Measurements from ENCODE around the gene S100A2. TPM values are rescaled to one million over a fixed set of nuclear protein-coding genes. Genes with fewer than 3 reads are reported as not detected.
A peak's percentile ranks its signal among the peaks of the same experiment; 100 is the strongest.

Gene S100A2
- total and polyA plus RNA-seq, 2 of the 8 experiments (the other 6 are each of a cell fraction or from before 2014, with no cell fraction given): 0.86 TPM; not detected in 1

- WGBS, 2 experiments (ENCODE audit: extremely low coverage in 1 of 2, insufficient coverage in 1 of 2, insufficient read length in 1 of 2, insufficient replicate concordance in 2 of 2, low coverage in 1 of 2, low lambda C conversion rate in 2 of 2, missing lambda C conversion rate in 1 of 2): 94% methylated on average over 6 of the region's 6 CpGs; no CpG with 5 or more reads in 1 of the 2 experiments
- Histone ChIP-seq H4K91ac (replicated peaks; ENCODE audit: insufficient read length, low read length) (no peak overlapping the region), H2BK5ac (ENCODE audit: low read depth, low read length) (no peak overlapping the region; the same call in 1 of the 2 replicates), H2BK12ac (ENCODE audit: low read depth, low read length) (peak overlapping the region; percentile 92; the same call in 1 of the 2 replicates), H3K4me1 (replicated peaks in 1 of 4; ENCODE audit: control insufficient read depth in 3 of 4, insufficient read depth in 4 of 4, low read length in 3 of 4) (peaks cover 0 to 35% (median 21%) of the 10 kb centered on the region in 4 experiments; a peak in 6 of 7 replicates), H4K20me1 (replicated peaks in 1 of 2; ENCODE audit: control insufficient read depth in 1 of 2, insufficient read depth in 2 of 2, low read length in 2 of 2) (no peaks in the 10 kb centered on the region), H3K23me2 (ENCODE audit: low read depth, low read length) (peaks cover 3% of the 10 kb centered on the region; the same call in 1 of the 2 replicates), H3K4me3 (ENCODE audit: extremely low read depth in 1 of 4, insufficient read depth in 2 of 4, low read depth in 3 of 4, low read length in 4 of 4) (no peak overlapping the region), H3K9me3 (ENCODE audit: insufficient read depth in 2 of 2, low read depth in 1 of 2, low read length in 1 of 2) (no peaks in the 10 kb centered on the region), H2BK120ac (replicated peaks; ENCODE audit: low read depth, low read length) (no peak overlapping the region), H2AK5ac (ENCODE audit: low read depth, low read length) (no peak overlapping the region), H3K18ac (ENCODE audit: extremely low read depth, low read length) (no peak overlapping the region), H3K4me2 (ENCODE audit: insufficient read depth in 1 of 2, low read depth in 2 of 2, low read length in 2 of 2) (no peak overlapping the region), H3K79me1 (ENCODE audit: low read depth, low read length) (no peaks in the 10 kb centered on the region), H2BK20ac (ENCODE audit: low read length) (no peak overlapping the region), H2AFZ (ENCODE audit: low read length) (no peak overlapping the region), H3K23ac (ENCODE audit: insufficient read length) (no peak overlapping the region), H4K8ac (ENCODE audit: extremely low read depth, insufficient read depth, low read length) (no peak overlapping the region), H3K27me3 (replicated peaks in 1 of 4; ENCODE audit: control insufficient read depth in 3 of 4, extremely low read depth in 1 of 4, insufficient read depth in 3 of 4, low read length in 3 of 4) (no peaks in the 10 kb centered on the region; a peak in 1 of 7 replicates), H3K4ac (replicated peaks; ENCODE audit: insufficient read length, low read depth, low read length) (no peak overlapping the region), H3K14ac (ENCODE audit: insufficient read length) (no peak overlapping the region), H2BK15ac (ENCODE audit: low read length) (peak overlapping the region; percentile 36), H3K9ac (replicated peaks in 1 of 4; ENCODE audit: extremely low read depth in 1 of 4, low read depth in 3 of 4, low read length in 3 of 4) (no peak overlapping the region), H3K56ac (replicated peaks; ENCODE audit: insufficient read length, low read depth, low read length) (no peak overlapping the region), H3K27ac (ENCODE audit: low read depth, low read length) (no peak overlapping the region), H3K79me2 (ENCODE audit: control insufficient read depth in 1 of 2, insufficient read depth in 2 of 2, low read length in 2 of 2) (no peaks in the 10 kb centered on the region), H4K5ac (ENCODE audit: insufficient read length, low read depth, low read length) (no peak overlapping the region), H3K36me3 (ENCODE audit: control insufficient read depth in 2 of 4, insufficient read depth in 4 of 4, low read length in 3 of 4) (no peaks in the 10 kb centered on the region)
- FAIRE-seq: no peak
- no peak for DNase-seq (ENCODE audit: low read depth in 1 of 2, low spot score in 2 of 2)
- POLR2A ChIA-PET (ENCODE audit: partially characterized antibody): interaction anchor here (0.6 to 15.3 kb wide), 2 partner anchors 19 to 166 kb away, joined by 3 to 261 read pairs; partner anchors contain the start of genes CHTOP, S100A1, S100A13 and SLC27A3
- CTCF ChIA-PET (ENCODE audit: partially characterized antibody): interaction anchor here (0.9 to 15.9 kb wide), 4 partner anchors 18 to 76 kb away, joined by 3 to 224 read pairs (median 5); partner anchors contain the start of gene S100A13
- TF ChIP-seq USF2 (IDR thresholded peaks at IDR 0.05; ENCODE audit: low read length) (no peak), RNF2 (IDR thresholded peaks at IDR 0.05; ENCODE audit: borderline replicate concordance, low read depth, low read length, missing control alignments, poor library complexity, severe bottlenecking) (no peak), RFX5 (IDR thresholded peaks at IDR 0.05; ENCODE audit: borderline replicate concordance, low read depth, low read length) (no peak), CBX8 (IDR thresholded peaks at IDR 0.05; ENCODE audit: borderline replicate concordance, low read depth, low read length) (no peak), CBX5 (IDR thresholded peaks at IDR 0.05; ENCODE audit: low read depth, low read length) (no peak), TAF1 (IDR thresholded peaks at IDR 0.05; ENCODE audit: low read depth, low read length) (no peak), CHD2 (IDR thresholded peaks at IDR 0.05; ENCODE audit: low read length) (no peak)
These were observed 43.9 kb upstream of the S100A2 start for GRCh38 chr1:153609585-153609907.
